ENCODE data around the gene SH3RF2. TPM values are rescaled to one million over a fixed set of nuclear protein-coding genes. Genes with fewer than 3 reads are reported as not detected.

Gene SH3RF2
- total and polyA plus RNA-seq, 2 of the 13 experiments (the other 11 are each of a cell fraction or from before 2014, with no cell fraction given), result 2.6 to 3.7 TPM

DNA sequence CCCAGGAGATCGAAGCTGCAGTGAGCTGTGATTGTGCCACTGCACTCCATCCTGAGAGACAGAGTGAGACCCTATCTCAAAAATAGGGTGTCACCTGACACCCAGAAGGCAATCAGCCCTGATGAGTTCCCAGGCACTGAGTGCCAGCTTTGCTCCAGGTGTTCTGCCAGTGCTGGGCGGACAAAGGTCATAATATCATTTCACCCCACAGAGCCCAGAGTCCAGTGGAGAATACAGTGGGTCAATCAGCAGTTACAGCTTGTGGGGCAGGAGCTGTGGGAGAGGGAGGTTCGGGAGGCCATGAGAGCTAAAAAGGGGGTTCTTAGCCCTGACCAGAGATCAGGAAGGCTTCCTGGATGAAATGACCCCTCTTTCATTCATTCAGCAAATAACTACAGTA lies 24.4 kb upstream of the SH3RF2 start:
- in situ Hi-C loops (cut with HindIII; ENCODE audit: extremely low pct_ligation_motif_present, low pct_unique_long_range_greater_than_20kb), result no loop called here
- no TSS peak for BruUV-seq (replicated peaks)

More for the DNA sequence above, 24.4 kb upstream of the SH3RF2 start:
- H3K36me3 ChIP-seq (replicated peaks in 1 of 2; ENCODE audit: control insufficient read depth in 1 of 2, insufficient read depth in 2 of 2, low read length in 2 of 2), result no peaks in the 10 kb centered on the region
- ChIA-PET CTCF (ENCODE audit: low intra/inter-chr PET ratio, low total read pairs) (no interaction called here), POLR2A (no interaction called here)
- intact Hi-C loops (cut with micrococcal nuclease; ENCODE audit: unreplicated experiment), result no loop called here
- no peak overlapping the region for H3K4me3 ChIP-seq (replicated peaks in 1 of 3; ENCODE audit: insufficient read depth in 1 of 3, low read depth in 2 of 3, low read length in 3 of 3)
- TF ChIP-seq FOXA3 (CRISPR knock-in tag; IDR thresholded peaks at IDR 0.05) (no peak), NFE2 (CRISPR knock-in tag; IDR thresholded peaks at IDR 0.05) (no peak), NONO (IDR thresholded peaks at IDR 0.05) (no peak), NONO (CRISPR knock-in tag; conservative IDR thresholded peaks at IDR 0.05) (no peak), MATR3 (CRISPR knock-in tag; IDR thresholded peaks at IDR 0.05) (no peak), GABPA (IDR thresholded peaks at IDR 0.05; ENCODE audit: low read depth, low read length) (no peak), GABPA (CRISPR knock-in tag; IDR thresholded peaks at IDR 0.05; ENCODE audit: low read depth) (no peak), MAF1 (CRISPR knock-in tag; IDR thresholded peaks at IDR 0.05; ENCODE audit: borderline replicate concordance) (no peak), YEATS2 (CRISPR knock-in tag; IDR thresholded peaks at IDR 0.05; ENCODE audit: borderline replicate concordance) (no peak)
- TF ChIP-seq, protein P1, sequence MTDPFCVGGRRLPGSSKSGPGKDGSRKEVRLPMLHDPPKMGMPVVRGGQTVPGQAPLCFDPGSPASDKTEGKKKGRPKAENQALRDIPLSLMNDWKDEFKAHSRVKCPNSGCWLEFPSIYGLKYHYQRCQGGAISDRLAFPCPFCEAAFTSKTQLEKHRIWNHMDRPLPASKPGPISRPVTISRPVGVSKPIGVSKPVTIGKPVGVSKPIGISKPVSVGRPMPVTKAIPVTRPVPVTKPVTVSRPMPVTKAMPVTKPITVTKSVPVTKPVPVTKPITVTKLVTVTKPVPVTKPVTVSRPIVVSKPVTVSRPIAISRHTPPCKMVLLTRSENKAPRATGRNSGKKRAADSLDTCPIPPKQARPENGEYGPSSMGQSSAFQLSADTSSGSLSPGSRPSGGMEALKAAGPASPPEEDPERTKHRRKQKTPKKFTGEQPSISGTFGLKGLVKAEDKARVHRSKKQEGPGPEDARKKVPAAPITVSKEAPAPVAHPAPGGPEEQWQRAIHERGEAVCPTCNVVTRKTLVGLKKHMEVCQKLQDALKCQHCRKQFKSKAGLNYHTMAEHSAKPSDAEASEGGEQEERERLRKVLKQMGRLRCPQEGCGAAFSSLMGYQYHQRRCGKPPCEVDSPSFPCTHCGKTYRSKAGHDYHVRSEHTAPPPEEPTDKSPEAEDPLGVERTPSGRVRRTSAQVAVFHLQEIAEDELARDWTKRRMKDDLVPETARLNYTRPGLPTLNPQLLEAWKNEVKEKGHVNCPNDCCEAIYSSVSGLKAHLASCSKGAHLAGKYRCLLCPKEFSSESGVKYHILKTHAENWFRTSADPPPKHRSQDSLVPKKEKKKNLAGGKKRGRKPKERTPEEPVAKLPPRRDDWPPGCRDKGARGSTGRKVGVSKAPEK (CRISPR knock-in tag; IDR thresholded peaks at IDR 0.05; ENCODE audit: borderline replicate concordance), result no peak
- TF ChIP-seq, protein P2, sequence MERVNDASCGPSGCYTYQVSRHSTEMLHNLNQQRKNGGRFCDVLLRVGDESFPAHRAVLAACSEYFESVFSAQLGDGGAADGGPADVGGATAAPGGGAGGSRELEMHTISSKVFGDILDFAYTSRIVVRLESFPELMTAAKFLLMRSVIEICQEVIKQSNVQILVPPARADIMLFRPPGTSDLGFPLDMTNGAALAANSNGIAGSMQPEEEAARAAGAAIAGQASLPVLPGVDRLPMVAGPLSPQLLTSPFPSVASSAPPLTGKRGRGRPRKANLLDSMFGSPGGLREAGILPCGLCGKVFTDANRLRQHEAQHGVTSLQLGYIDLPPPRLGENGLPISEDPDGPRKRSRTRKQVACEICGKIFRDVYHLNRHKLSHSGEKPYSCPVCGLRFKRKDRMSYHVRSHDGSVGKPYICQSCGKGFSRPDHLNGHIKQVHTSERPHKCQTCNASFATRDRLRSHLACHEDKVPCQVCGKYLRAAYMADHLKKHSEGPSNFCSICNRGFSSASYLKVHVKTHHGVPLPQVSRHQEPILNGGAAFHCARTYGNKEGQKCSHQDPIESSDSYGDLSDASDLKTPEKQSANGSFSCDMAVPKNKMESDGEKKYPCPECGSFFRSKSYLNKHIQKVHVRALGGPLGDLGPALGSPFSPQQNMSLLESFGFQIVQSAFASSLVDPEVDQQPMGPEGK (CRISPR knock-in tag; IDR thresholded peaks at IDR 0.05), result no peak
- TF ChIP-seq, protein P3, sequence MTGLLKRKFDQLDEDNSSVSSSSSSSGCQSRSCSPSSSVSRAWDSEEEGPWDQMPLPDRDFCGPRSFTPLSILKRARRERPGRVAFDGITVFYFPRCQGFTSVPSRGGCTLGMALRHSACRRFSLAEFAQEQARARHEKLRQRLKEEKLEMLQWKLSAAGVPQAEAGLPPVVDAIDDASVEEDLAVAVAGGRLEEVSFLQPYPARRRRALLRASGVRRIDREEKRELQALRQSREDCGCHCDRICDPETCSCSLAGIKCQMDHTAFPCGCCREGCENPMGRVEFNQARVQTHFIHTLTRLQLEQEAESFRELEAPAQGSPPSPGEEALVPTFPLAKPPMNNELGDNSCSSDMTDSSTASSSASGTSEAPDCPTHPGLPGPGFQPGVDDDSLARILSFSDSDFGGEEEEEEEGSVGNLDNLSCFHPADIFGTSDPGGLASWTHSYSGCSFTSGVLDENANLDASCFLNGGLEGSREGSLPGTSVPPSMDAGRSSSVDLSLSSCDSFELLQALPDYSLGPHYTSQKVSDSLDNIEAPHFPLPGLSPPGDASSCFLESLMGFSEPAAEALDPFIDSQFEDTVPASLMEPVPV (CRISPR knock-in tag; IDR thresholded peaks at IDR 0.05), result no peak
- TF ChIP-seq, protein P4, sequence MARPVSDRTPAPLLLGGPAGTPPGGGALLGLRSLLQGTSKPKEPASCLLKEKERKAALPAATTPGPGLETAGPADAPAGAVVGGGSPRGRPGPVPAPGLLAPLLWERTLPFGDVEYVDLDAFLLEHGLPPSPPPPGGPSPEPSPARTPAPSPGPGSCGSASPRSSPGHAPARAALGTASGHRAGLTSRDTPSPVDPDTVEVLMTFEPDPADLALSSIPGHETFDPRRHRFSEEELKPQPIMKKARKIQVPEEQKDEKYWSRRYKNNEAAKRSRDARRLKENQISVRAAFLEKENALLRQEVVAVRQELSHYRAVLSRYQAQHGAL (CRISPR knock-in tag; IDR thresholded peaks at IDR 0.05; ENCODE audit: not compliant biosample characterization), result no peak
- TF ChIP-seq, protein P5, sequence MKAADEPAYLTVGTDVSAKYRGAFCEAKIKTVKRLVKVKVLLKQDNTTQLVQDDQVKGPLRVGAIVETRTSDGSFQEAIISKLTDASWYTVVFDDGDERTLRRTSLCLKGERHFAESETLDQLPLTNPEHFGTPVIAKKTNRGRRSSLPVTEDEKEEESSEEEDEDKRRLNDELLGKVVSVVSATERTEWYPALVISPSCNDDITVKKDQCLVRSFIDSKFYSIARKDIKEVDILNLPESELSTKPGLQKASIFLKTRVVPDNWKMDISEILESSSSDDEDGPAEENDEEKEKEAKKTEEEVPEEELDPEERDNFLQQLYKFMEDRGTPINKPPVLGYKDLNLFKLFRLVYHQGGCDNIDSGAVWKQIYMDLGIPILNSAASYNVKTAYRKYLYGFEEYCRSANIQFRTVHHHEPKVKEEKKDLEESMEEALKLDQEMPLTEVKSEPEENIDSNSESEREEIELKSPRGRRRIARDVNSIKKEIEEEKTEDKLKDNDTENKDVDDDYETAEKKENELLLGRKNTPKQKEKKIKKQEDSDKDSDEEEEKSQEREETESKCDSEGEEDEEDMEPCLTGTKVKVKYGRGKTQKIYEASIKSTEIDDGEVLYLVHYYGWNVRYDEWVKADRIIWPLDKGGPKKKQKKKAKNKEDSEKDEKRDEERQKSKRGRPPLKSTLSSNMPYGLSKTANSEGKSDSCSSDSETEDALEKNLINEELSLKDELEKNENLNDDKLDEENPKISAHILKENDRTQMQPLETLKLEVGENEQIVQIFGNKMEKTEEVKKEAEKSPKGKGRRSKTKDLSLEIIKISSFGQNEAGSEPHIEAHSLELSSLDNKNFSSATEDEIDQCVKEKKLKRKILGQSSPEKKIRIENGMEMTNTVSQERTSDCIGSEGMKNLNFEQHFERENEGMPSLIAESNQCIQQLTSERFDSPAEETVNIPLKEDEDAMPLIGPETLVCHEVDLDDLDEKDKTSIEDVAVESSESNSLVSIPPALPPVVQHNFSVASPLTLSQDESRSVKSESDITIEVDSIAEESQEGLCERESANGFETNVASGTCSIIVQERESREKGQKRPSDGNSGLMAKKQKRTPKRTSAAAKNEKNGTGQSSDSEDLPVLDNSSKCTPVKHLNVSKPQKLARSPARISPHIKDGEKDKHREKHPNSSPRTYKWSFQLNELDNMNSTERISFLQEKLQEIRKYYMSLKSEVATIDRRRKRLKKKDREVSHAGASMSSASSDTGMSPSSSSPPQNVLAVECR (CRISPR knock-in tag; IDR thresholded peaks at IDR 0.05; ENCODE audit: borderline replicate concordance), result no peak
- no peaks in the 10 kb centered on the region for H3K79me2 ChIP-seq (ENCODE audit: insufficient read depth, low read length)
- H3K9ac ChIP-seq (ENCODE audit: insufficient read depth, low read depth, low read length), result no peak overlapping the region
- no peak overlapping the region for H2AFZ ChIP-seq (ENCODE audit: low read length)
- no peak for FAIRE-seq
- no peaks in the 10 kb centered on the region for H3K27me3 ChIP-seq (ENCODE audit: control insufficient read depth in 1 of 2, insufficient read depth in 2 of 2, low read length in 2 of 2)
- no peak overlapping the region for H3K27ac ChIP-seq (ENCODE audit: extremely low read length, insufficient read depth, low read length)
- H4K20me1 ChIP-seq (ENCODE audit: insufficient read depth, low read length), result no peaks in the 10 kb centered on the region
- 42% methylated on average over 3 of the region's 3 CpGs for WGBS (ENCODE audit: low lambda C conversion rate)
- no peaks in the 10 kb centered on the region for H3K9me3 ChIP-seq (ENCODE audit: low read length)
- H3K4me2 ChIP-seq (ENCODE audit: low read depth, low read length), result peak overlapping the region; percentile 4; the same call in 1 of the 2 replicates
- H3K4me1 ChIP-seq (ENCODE audit: insufficient read depth, low read length), result peaks cover 17% of the 10 kb centered on the region
- ATAC-seq, result peak; percentile 58
- no peak for DNase-seq (ENCODE audit: low spot score)
